Measurements from ENCODE around the gene MAJIN.

The MAJIN gene

GRCh38 chr11:64933213-64933934, 38.5 kb downstream of the MAJIN start:
- no peak for DNase-seq

GRCh38 chr11:64932324-64932723, 39.6 kb downstream of the MAJIN start:
- no peak for DNase-seq

DNA sequence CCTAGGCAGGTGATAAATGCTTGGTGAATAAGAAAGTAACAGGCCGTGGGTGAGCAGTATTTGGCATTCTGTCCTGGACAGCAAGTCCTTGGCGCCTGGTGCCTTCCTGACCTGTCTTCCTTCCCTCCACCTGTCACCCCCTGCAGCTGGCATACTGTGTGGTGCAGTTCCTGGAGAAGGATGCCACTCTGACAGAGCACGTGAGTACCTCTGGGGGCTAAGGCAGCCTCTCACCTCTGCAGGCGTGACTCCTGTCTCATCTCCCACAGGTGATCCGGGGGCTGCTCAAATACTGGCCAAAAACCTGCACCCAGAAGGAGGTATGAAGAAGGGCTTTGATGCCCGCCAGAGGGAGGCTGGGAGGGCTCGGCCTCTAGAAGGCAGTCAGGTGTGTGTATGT, 40.6 kb downstream of the MAJIN start:
- no peak for DNase-seq

GRCh38 chr11:64930340-64930739, 41.6 kb downstream of the MAJIN start:
- no peak for DNase-seq

- no peak for DNase-seq
Observed at GRCh38 chr11:64929625-64930024, 42.3 kb downstream of the MAJIN start.

DNA sequence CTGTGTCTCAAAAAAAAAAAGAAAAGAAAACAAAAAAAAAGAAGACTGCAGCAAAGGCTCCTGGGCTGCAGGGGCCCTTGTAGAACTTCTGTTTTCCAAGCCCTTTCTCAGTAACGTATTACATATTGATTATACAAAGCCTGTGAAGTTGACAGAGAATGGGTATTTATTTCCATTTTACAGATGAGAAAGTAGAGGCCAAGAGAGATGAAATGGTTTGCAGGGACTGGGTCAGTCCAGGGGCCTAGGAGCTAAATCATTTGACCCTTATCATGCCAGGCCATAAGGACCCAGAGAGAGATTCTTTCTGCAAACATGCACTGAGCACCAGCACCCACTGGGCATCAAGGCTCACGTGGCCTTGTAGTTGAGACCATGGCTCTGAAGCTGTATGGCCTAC, 43.0 kb downstream of the MAJIN start:
- DNase-seq, result no peak

GRCh38 chr11:64926689-64927088, 45.2 kb downstream of the MAJIN start:
- DNase-seq, result no peak

GRCh38 chr11:64925536-64926436, 46.1 kb downstream of the MAJIN start:
- DNase-seq, result no peak

GRCh38 chr11:64924910-64925284, 47.0 kb downstream of the MAJIN start:
- peak in 4 of 58 donors; percentile 18 to 58 (median 40) for DNase-seq

- peak; percentile 65 to 98 (median 92) for DNase-seq
Observed at GRCh38 chr11:64923944-64924909, 47.7 kb downstream of the MAJIN start, which contains the start of gene PPP2R5B. Gene PPP2R5B, plus strand, starts transcription at chr11:64924689. Its CDS starts 1,046 bp downstream, at chr11:64925735.

GRCh38 chr11:64923151-64923661, 48.7 kb downstream of the MAJIN start:
- DNase-seq, result peak in 1 of 58 donors; percentile 27

- DNase-seq, result no peak
Observed at GRCh38 chr11:64921384-64921783, 50.5 kb downstream of the MAJIN start.

GRCh38 chr11:64920124-64920523, 51.8 kb downstream of the MAJIN start:
- DNase-seq, result no peak

- DNase-seq, result peak in 2 of 58 donors; percentile 7 to 26
Observed at GRCh38 chr11:64919627-64920026, 52.3 kb downstream of the MAJIN start.

DNA sequence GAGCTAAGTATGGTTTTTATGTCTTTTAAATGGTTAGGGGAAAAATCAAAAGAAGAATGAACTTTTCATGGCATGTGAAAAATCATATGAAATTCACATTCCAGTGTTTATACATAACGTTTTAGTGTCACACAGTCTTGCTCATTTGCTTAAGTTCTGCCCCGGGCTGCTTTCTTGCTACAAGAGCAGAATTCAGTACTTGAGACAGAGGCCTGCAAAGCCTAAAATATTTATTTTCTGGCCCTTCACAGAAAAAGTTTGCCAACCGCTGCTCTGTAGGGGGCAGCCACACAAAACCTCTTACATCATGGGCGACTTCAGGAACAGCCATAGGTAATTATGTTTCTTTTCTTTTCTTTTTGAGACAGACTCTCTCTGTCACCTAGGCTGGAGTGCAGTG, 53.9 kb downstream of the MAJIN start:
- DNase-seq, result peak in 7 of 58 donors; percentile 9 to 32 (median 12)

DNA sequence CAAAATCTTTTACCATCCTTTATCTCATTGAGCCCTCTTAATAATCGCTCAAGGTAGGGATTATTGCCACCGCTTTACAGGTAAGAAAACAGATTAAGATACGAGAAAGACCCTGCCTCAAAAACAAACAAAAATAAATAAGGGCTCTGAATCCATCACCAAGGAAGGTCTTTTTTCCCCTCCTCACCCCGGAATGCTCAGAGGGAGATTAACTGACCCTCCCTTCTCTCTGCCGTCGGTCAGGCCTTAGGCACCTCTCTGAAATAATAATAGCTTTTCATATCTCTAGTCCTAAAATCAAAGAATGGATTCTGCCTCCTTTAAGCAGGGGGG, 54.3 kb downstream of the MAJIN start:
- no peak for DNase-seq

GRCh38 chr11:64916775-64917662, 54.9 kb downstream of the MAJIN start, which contains the start of gene ATG2A:
Gene ATG2A, minus strand, starts transcription at chr11:64917209. Its CDS starts 74 bp downstream, at chr11:64917135.
- DNase-seq, result peak; percentile 85 to 100 (median 98)

- peak in 4 of 58 donors; percentile 12 to 21 (median 16) for DNase-seq
Observed at GRCh38 chr11:64916040-64916774, 55.7 kb downstream of the MAJIN start.

- no peak for DNase-seq
Observed at GRCh38 chr11:64915376-64915887, 56.5 kb downstream of the MAJIN start.
